Measurements from ENCODE around the gene RP9.

The RP9 gene

GRCh38 chr7:33109005-33109757, at the start of gene RP9:
TSS of gene RP9 (minus strand) at chr7:33109404. CDS start at chr7:33109372, 32 bp downstream.
- peak; percentile 45 for DNase-seq (ENCODE audit: low read depth)

GRCh38 chr7:33157781-33158180, 48.6 kb upstream of the RP9 start:
- DNase-seq (ENCODE audit: low read depth) = no peak

DNA sequence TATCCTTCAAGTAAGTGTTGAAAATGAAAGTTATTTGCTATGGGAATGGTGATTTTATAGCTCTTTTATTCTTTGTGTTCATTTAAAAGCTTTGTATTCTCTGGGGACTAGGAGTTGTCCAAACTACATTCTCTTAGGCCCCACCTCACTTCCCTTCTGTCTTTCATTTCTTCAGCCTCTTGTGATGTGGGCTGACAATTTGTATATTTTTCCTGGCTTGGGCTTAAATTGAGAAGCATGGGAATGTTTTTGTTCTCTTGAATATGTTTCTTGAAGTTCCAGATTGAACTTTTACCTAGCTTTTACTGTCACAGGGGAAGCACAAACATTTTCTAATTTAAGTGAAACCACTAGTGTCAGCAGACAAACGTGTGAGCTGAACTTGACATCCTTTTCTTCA, 48.1 kb upstream of the RP9 start:
- no peak for DNase-seq (ENCODE audit: low read depth)

DNA sequence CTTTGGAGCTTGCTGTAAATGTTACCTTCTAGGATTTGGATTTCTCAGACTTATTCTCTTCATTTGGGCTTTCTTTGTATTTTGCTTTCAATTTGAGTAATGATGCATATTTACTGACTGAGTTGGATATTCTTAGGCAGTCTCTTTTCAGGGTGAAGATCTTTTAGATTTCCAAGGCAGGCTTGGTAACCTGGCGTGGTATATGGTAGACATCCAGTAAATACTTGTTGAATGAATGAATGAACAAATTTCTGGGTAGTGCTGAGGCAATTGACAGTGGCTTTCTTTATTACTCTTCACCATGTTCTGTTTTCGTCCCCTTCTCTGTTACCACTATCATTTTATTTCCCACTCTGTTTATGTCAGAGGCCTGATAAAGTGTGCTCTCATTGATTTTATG, 47.2 kb upstream of the RP9 start:
- no peak for DNase-seq (ENCODE audit: low read depth)

GRCh38 chr7:33155811-33156210, 46.6 kb upstream of the RP9 start:
- DNase-seq (ENCODE audit: low read depth) = no peak

GRCh38 chr7:33152087-33152486, 42.9 kb upstream of the RP9 start:
- DNase-seq (ENCODE audit: low read depth) = no peak

- no peak for DNase-seq (ENCODE audit: low read depth)
Measured at GRCh38 chr7:33145156-33145555, 36.0 kb upstream of the RP9 start.

DNA sequence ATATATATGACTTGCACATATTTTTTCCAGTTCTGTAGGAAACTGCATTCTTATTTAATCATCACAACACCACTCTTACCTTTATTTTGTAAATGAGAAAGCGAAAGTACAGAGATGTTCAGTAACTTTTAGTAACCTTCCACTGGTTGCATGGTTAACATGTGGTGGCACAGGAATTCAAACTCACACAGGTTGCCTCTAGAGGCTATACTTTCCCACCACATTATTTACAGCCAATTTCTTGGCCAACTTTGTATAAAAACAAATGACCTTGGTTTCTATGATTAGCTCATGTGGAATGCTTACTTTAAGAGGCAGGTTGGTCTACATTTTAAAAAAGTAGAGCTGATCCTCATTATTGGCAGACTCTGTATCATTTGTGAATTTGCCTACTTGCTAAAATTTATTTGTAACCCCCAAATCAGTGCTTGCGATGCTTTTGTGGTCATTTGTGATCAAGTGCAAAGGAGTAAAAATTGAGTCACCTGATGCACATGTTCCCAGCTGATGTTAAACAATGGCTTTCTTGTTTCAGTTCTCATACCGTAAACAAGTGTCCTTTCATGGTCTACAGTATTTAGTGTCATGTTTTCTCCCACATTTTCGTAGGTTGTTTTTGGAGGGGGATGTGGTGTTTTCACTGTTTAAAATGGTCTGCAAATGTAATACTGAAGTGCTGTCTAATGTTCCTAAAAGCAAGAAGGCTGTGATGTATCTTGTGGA, 35.0 kb upstream of the RP9 start:
- no peak for DNase-seq (ENCODE audit: low read depth)

DNA sequence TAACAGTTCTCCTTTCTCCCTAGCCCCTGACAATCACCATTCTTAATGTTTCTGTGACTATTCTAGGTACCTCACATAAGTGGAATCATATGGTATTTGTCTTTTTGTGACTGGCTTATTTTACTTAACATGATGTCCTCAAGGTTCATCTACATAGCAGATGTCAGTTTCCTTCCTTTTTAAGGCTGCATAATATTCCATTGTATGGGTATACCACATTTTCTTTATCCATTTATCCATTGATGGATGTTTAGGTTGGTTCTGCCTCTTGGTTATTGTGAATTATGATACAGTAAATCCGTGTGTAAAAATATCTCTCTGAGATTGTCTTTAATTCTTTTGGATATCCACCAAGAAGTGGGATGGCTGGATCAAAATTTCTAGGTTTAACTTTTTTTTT, 33.4 kb upstream of the RP9 start:
- no peak for DNase-seq (ENCODE audit: low read depth)

GRCh38 chr7:33137103-33137502, 27.9 kb upstream of the RP9 start:
- no peak for DNase-seq (ENCODE audit: low read depth)

GRCh38 chr7:33130184-33130583, 21.0 kb upstream of the RP9 start:
- no peak for DNase-seq (ENCODE audit: low read depth)

- no peak for DNase-seq (ENCODE audit: low read depth)
Measured at GRCh38 chr7:33129806-33130153, 20.6 kb upstream of the RP9 start.

GRCh38 chr7:33128990-33129805, 20.0 kb upstream of the RP9 start, which contains the start of gene BBS9:
TSS of gene BBS9 (plus strand) at chr7:33129564. CDS start at chr7:33146253, 16,689 bp downstream.
- DNase-seq (ENCODE audit: low read depth) = peak; percentile 83

DNA sequence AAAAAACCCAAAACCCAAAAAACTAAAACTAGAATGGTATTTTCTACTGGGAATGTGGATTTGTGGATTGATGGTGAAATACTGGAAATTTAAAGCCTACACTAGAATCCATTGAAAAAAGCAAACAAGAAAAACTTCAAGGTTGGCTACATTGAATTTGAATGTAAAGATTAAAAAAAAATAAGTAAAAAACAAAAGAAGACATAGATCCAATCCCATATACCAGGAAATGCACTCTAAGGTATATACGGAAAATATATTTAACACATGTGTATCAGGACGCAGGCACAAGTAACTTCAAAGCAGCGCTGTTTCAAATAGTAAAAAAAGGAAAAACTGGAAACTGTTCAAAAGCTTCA, 19.4 kb upstream of the RP9 start:
- DNase-seq (ENCODE audit: low read depth) = no peak

DNA sequence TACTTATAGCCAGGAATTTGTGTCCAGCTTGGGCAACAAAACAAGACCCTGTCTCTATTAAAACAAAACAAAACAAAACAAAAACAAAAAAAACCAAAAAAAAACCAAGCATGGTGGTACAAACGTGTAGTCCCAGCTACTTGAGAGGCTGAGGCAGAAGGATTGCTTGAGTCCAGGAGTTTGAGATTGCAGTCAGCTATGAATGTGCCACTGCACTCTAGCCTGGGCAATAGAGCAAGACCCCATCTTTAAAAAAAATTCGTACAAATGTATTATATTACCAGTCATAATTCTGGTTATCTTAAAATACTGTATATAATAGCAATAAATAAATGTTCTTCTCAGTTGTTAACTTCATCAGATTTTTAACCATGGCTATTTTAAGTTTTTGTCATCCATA, 17.9 kb upstream of the RP9 start:
- DNase-seq (ENCODE audit: low read depth) = no peak

GRCh38 chr7:33118383-33118782, 9.2 kb upstream of the RP9 start:
- DNase-seq (ENCODE audit: low read depth) = no peak

DNA sequence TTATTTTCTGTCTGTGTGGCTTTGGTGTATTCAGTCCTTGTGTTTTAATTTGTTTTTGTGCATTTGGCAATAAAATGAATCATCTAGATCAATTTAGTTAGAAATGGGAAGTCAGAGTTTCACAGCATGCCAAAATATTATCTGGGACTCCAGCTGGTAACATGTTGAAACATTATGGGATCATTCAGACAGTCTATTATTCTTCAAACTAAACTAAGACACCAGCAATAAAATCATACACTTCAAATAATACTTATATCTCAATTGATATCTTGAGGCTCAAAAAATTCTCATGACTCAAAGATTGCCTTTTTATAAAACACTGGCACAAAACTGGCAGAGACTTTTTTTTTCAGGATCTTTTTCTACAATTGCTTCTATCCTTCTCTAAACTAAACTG, 5.8 kb upstream of the RP9 start:
- no peak for DNase-seq (ENCODE audit: low read depth)

GRCh38 chr7:33111614-33112013, 2.4 kb upstream of the RP9 start:
- no peak for DNase-seq (ENCODE audit: low read depth)

GRCh38 chr7:33109758-33110238, 594 bp upstream of the RP9 start:
- no peak for DNase-seq (ENCODE audit: low read depth)

GRCh38 chr7:33108554-33109004, 625 bp downstream of the RP9 start:
- DNase-seq (ENCODE audit: low read depth) = no peak

DNA sequence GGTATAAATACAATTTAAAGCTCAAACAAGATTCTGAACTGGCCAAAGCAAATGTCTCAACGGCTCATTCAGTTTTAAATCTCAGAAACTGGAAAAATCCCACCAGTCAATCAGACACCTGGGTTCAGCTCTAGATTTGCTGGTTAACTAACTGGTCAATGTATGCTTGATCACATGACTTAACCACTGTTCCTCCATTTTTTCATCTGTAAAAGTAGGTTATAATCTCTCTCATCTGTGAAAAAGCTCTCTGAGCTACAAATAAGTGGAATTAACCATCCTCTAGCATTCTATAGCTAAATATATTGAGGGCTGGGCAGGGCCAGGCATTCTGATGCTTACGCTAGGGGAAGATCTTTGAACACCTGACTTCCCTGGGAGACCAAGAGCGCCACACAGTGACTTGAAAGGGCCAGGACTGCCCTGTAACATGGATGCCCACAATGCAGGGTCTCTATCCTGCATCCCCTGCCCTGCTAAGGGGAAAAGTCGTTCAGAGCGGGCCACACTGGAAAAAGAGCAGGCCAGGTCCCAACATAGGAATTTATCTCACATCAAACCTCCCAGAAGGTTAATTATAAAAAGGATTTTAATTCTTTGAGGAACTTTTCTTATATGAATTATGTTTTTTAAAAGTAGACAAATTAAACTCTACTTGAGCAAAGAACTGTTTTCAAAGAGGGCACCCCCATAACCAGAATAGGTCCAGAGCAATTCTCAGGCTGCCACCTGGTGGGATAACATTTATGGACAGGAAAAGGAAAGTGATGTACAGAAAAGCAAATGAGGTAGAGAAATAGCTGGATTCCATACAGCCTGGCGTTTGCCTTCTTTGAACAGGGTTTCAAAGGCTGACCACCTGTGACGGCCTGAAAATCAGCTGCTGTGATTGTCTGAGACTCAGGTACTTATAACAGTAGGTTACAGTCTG, 1.8 kb downstream of the RP9 start:
- no peak for DNase-seq (ENCODE audit: low read depth)

DNA sequence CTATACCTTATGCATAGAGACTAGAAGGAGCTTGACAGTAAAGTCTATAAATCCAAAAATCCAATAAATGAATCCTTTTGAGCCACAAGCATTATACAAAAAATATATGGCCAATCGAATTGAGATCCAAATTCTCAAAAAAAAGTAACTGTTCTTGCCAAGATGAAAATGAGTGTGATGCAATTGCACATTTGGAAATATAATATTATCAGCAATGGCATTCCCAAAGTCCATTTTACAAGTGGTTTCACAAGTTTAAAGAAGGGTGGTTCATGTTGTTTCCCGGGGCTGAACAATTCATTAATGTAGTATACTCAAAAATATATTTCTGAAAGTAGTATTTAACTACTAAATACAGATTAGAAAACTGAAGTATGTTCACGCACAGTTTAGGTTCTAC, 7.3 kb downstream of the RP9 start:
- DNase-seq (ENCODE audit: low read depth) = no peak
